NCI-H1092 treated with DMSO at 0.1 percent for 48 hours (cell line): ENCODE data around the gene AEBP2.
"Not testable (repeated sequence)": the region's sequence is repeated elsewhere in the genome, so short reads cannot be mapped to it uniquely, and the experiment has no call there.

Source experiments
- DNase-seq: peaks from one replicate; lab custom pipeline; 2025; lab: John Stamatoyannopoulos, UW

The AEBP2 gene

GRCh38 chr12:19421503-19422282 lies 17.6 kb upstream of the AEBP2 start:
- no peak for DNase-seq

GRCh38 chr12:19423166-19423930 lies 15.9 kb upstream of the AEBP2 start:
- no peak for DNase-seq

- DNase-seq, result no peak
These were observed 11.0 kb upstream of the AEBP2 start for GRCh38 chr12:19428246-19428645.

- DNase-seq, result not testable (repeated sequence)
These were observed 9.8 kb upstream of the AEBP2 start for GRCh38 chr12:19429491-19429890.

- DNase-seq, result no peak
These were observed 8.3 kb upstream of the AEBP2 start for GRCh38 chr12:19430988-19431387.

- no peak for DNase-seq
These were observed 7.6 kb upstream of the AEBP2 start for GRCh38 chr12:19431407-19432308.

GRCh38 chr12:19432309-19433170 lies 6.8 kb upstream of the AEBP2 start:
- no peak for DNase-seq

GRCh38 chr12:19434538-19434937 lies 4.8 kb upstream of the AEBP2 start:
- no peak for DNase-seq

GRCh38 chr12:19435831-19436497 lies 3.3 kb upstream of the AEBP2 start:
- DNase-seq, result no peak

- DNase-seq, result no peak
These were observed 2.4 kb upstream of the AEBP2 start for GRCh38 chr12:19436931-19437330.

- DNase-seq, result no peak
These were observed 1.3 kb upstream of the AEBP2 start for GRCh38 chr12:19437996-19438395.

GRCh38 chr12:19440019-19440858 lies 947 bp downstream of the AEBP2 start:
- DNase-seq, result peak; percentile 44

- DNase-seq, result no peak
These were observed 1.6 kb downstream of the AEBP2 start for GRCh38 chr12:19440916-19441315.

GRCh38 chr12:19443585-19443984 lies 4.3 kb downstream of the AEBP2 start:
- DNase-seq, result no peak

GRCh38 chr12:19444097-19444496 lies 4.8 kb downstream of the AEBP2 start:
- no peak for DNase-seq

GRCh38 chr12:19447386-19447785 lies 8.1 kb downstream of the AEBP2 start:
- no peak for DNase-seq

- no peak for DNase-seq
These were observed 10.5 kb downstream of the AEBP2 start for GRCh38 chr12:19449814-19450213.

GRCh38 chr12:19450362-19450761 lies 11.1 kb downstream of the AEBP2 start:
- no peak for DNase-seq

GRCh38 chr12:19451196-19451595 lies 11.9 kb downstream of the AEBP2 start:
- DNase-seq, result no peak

GRCh38 chr12:19453961-19454360 lies 14.7 kb downstream of the AEBP2 start:
- no peak for DNase-seq
